B cell (primary cell): ENCODE measurements around the gene SMIM14. TPM values are rescaled to one million over a fixed set of nuclear protein-coding genes. Genes with fewer than 3 reads are reported as not detected.
A peak's percentile ranks its signal among the peaks of the same experiment; 100 is the strongest.

Experiments used
- ATAC-seq: fragments of 200-7000 bp; cut with Tn5 transposase; one replicate; pipeline ENCODE4 v1.10.0; 2021; ENCODE audit warnings: low read depth, mild to moderate bottlenecking, moderate number of reproducible peaks, moderate library complexity
- CTCF ChIA-PET: fragments of 350-600 bp; sonication (Branson Sonifier 250); formaldehyde crosslinking; loops from one replicate; lab custom pipeline; 2021; ENCODE audit warnings: antibody characterized with exemption, inconsistent platforms; lab: Charles Lee
- POLR2A ChIA-PET: fragments of 350-600 bp; sonication (Branson Sonifier 250); formaldehyde crosslinking; loops from one replicate; lab custom pipeline; 2021; ENCODE audit warnings: antibody characterized with exemption; lab: Charles Lee
- DNase-seq: peaks from one replicate; pipeline ENCODE4 v3.0.0; 2013
- H2AFZ ChIP-seq: 2 replicates; pipeline ENCODE4 v1.6.1; 2012; ENCODE audit warnings: mild to moderate bottlenecking, low read depth, low read length; ENCODE audit not compliant: insufficient read depth, poor library complexity, severe bottlenecking
- H3K27ac ChIP-seq, 2 donors: 1 replicate in 1 of 2; 2 replicates in 1 of 2; pipeline ENCODE4 v1.5.1; 2012 to 2013; ENCODE audit warnings: low read length in 2 of 2, mild to moderate bottlenecking in 2 of 2, moderate library complexity in 1 of 2
- H3K27me3 ChIP-seq, 4 experiments: fragments of 200-600 bp in 1 of 4; sonication (generic) in 1 of 4; replicated peaks in 1 of 4; 1 replicate in 2 of 4; 2 replicates in 2 of 4; pipeline versions ENCODE4 v1.6.1 to v1.7.0; 2013 to 2016; ENCODE audit warnings: low read length in 3 of 4, mild to moderate bottlenecking in 2 of 4, mixed read lengths in 1 of 4, moderate library complexity in 1 of 4; ENCODE audit not compliant: insufficient read depth in 4 of 4, control insufficient read depth in 3 of 4; ENCODE audit errors: control extremely low read depth in 1 of 4
- H3K36me3 ChIP-seq, 2 experiments: replicated peaks in 1 of 2; 1 replicate in 1 of 2; 2 replicates in 1 of 2; pipeline versions ENCODE4 v1.6.1 to v1.7.1; 2013; ENCODE audit warnings: low read length in 1 of 2; ENCODE audit not compliant: insufficient read depth in 2 of 2, control insufficient read depth in 1 of 2; ENCODE audit errors: control extremely low read depth in 1 of 2, extremely low read depth in 1 of 2
- H3K4me1 ChIP-seq, 2 donors: fragments of 200-600 bp in 1 of 2; sonication (generic) in 1 of 2; 1 replicate in 1 of 2; 2 replicates in 1 of 2; pipeline versions ENCODE4 v1.5.1 to v1.6.1; 2013 to 2017; ENCODE audit warnings: low read length in 2 of 2; ENCODE audit not compliant: control insufficient read depth in 2 of 2, insufficient read depth in 2 of 2
- H3K4me2 ChIP-seq: replicated peaks from 2 replicates; pipeline ENCODE3; 2012; ENCODE audit warnings: mild to moderate bottlenecking, low read depth, low read length; ENCODE audit not compliant: poor library complexity, severe bottlenecking
- H3K4me3 ChIP-seq, 5 experiments: fragments of 200-600 bp in 1 of 5; sonication (generic) in 1 of 5; 1 replicate in 3 of 5; 2 replicates in 2 of 5; pipeline versions ENCODE4 v1.5.1 to v1.7.0; 2011 to 2016; ENCODE audit warnings: low read length in 4 of 5, mild to moderate bottlenecking in 4 of 5, low read depth in 2 of 5, control low read depth in 1 of 5, moderate library complexity in 1 of 5; ENCODE audit not compliant: insufficient read depth in 1 of 5; ENCODE audit errors: control extremely low read depth in 1 of 5, extremely low read depth in 1 of 5
- H3K79me2 ChIP-seq: fragments of 200-600 bp; sonication (generic); one replicate; pipeline ENCODE4 v1.6.0; 2016; ENCODE audit warnings: low read length; ENCODE audit not compliant: control insufficient read depth, insufficient read depth
- H3K9ac ChIP-seq: fragments of 200-600 bp; sonication (generic); 2 replicates; pipeline ENCODE4 v1.6.1; 2017; ENCODE audit warnings: mild to moderate bottlenecking, low read length, moderate library complexity
- H3K9me3 ChIP-seq, 3 donors: one replicate each; pipeline versions ENCODE4 v1.6.1 to v1.7.1; 2013; ENCODE audit warnings: low read length in 2 of 3; ENCODE audit not compliant: control insufficient read depth in 2 of 3, insufficient read depth in 1 of 3; ENCODE audit errors: control extremely low read depth in 1 of 3
- H4K20me1 ChIP-seq: 2 replicates; pipeline ENCODE4 v1.6.0; 2012; ENCODE audit warnings: mild to moderate bottlenecking, low read length; ENCODE audit not compliant: insufficient read depth, control insufficient read depth, poor library complexity, severe bottlenecking
- H3K27ac Mint-ChIP-seq: one replicate; pipeline ENCODE4 v1.8.0; 2021; ENCODE audit warnings: mixed read lengths
- H3K27me3 Mint-ChIP-seq: one replicate; pipeline ENCODE4 v1.8.0; 2021; ENCODE audit warnings: mixed read lengths
- H3K4me1 Mint-ChIP-seq: one replicate; pipeline ENCODE4 v1.8.0; 2021; ENCODE audit warnings: mixed read lengths
- H3K4me3 Mint-ChIP-seq: one replicate; pipeline ENCODE4 v1.8.0; 2021; ENCODE audit warnings: mixed read lengths
- H3K9me3 Mint-ChIP-seq: one replicate; pipeline ENCODE4 v1.8.0; 2022; ENCODE audit warnings: mixed read lengths; ENCODE audit not compliant: insufficient read depth
- EZH2 ChIP-seq: IDR thresholded peaks from 2 replicates; pipeline ENCODE4 v1.6.1; 2012; ENCODE audit warnings: borderline replicate concordance, low read depth, mild to moderate bottlenecking, moderate library complexity, low read length; ENCODE audit not compliant: insufficient read depth, poor library complexity, severe bottlenecking
- WGBS: methylation state at CpG from one replicate; pipeline ENCODE4 v1.1.5; 2013; ENCODE audit warnings: missing lambda C conversion rate; ENCODE audit not compliant: insufficient coverage; 5-methylcytosine and 5-hydroxymethylcytosine counted together
- intact Hi-C: fragments of 100-400 bp; cut with micrococcal nuclease; formaldehyde crosslinking; loops from one replicate; pipeline ENCODE4 v1.10.0; 2022
- polyA plus RNA-seq: library from polyadenylated mRNA; depleted of rRNA; stranded (reverse); fragments of >200 nt; gene quantifications from 2 replicates; pipeline ENCODE4 v1.2.3, GENCODE V29; 2012
- total RNA-seq, 2 donors: library from RNA; stranded (reverse); fragments of 120-200 nt in 1 of 2; gene quantifications; 1 replicate in 1 of 2; 2 replicates in 1 of 2; pipeline versions ENCODE4 v1.2.3 to v1.2.4, GENCODE V29; 2013 to 2022
- TF ChIP-seq, protein P1 (sequence below): fragments of 200-600 bp; IDR thresholded peaks from one replicate; pipeline ENCODE4 v1.8.0; 2022; ENCODE audit warnings: antibody characterized with exemption, mild to moderate bottlenecking

The SMIM14 gene
- total and polyA plus RNA-seq, 2 donors (not counting 1 experiment from before 2014, with no cell fraction given) = 38.9 to 56.0 TPM

DNA sequence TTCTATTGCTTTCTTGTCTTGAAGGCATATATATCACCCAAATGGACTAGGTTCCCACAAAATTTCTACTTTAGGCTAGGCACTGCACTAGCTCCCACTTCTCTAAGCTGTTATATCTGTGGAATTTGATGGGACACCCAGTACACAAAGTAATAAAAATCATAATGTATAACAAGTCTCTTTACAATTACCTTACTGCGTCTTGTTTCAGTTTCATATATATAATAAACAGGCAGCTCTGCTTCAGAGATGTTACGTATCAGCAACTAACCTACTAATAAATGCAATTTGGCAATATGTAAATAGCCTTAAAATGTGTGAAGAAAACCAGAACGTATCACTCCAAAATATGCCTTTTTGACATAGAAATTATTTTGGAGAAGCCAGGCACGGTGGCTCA lies 69.5 kb downstream of the SMIM14 start:
- H3K79me2 ChIP-seq = peaks cover 69% of the 10 kb centered on the region
- Mint-ChIP-seq H3K9me3 (peaks cover 5% of the 10 kb centered on the region), H3K27ac (peak overlapping the region; percentile 83), H3K4me1 (peaks cover 32% of the 10 kb centered on the region), H3K4me3 (peak overlapping the region; percentile 83), H3K27me3 (no peaks in the 10 kb centered on the region)
- H2AFZ ChIP-seq = no peak overlapping the region
- peak overlapping the region; percentile 44 to 75 for H3K27ac ChIP-seq
- intact Hi-C loops = loop anchor here (1.0 to 2.0 kb wide), 2 partner anchors 42 to 70 kb away; partner anchors contain the start of gene UGDH
- H3K4me1 ChIP-seq = peaks cover 10 to 18% of the 10 kb centered on the region in 2 donors
- peak overlapping the region; percentile 63 for H3K4me2 ChIP-seq
- ATAC-seq = peak; percentile 33
- H3K9ac ChIP-seq = peak overlapping the region; percentile 33
- POLR2A ChIA-PET = interaction anchor here (1.7 kb wide), 1 partner anchor 69 kb away, joined by 6 read pairs; the partner anchor contains the start of gene SMIM14
- DNase-seq = peak; percentile 22
- TF ChIP-seq EZH2 = no peak
- TF ChIP-seq, protein P1, sequence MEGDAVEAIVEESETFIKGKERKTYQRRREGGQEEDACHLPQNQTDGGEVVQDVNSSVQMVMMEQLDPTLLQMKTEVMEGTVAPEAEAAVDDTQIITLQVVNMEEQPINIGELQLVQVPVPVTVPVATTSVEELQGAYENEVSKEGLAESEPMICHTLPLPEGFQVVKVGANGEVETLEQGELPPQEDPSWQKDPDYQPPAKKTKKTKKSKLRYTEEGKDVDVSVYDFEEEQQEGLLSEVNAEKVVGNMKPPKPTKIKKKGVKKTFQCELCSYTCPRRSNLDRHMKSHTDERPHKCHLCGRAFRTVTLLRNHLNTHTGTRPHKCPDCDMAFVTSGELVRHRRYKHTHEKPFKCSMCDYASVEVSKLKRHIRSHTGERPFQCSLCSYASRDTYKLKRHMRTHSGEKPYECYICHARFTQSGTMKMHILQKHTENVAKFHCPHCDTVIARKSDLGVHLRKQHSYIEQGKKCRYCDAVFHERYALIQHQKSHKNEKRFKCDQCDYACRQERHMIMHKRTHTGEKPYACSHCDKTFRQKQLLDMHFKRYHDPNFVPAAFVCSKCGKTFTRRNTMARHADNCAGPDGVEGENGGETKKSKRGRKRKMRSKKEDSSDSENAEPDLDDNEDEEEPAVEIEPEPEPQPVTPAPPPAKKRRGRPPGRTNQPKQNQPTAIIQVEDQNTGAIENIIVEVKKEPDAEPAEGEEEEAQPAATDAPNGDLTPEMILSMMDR = no peak
- H3K36me3 ChIP-seq = peaks cover 9 to 34% of the 10 kb centered on the region in 2 experiments
- H3K4me3 ChIP-seq = peak overlapping the region in 4 of 5 experiments; percentile 0 to 19 (median 4)
- 67% methylated on average over 1 of the region's 4 CpGs for WGBS
- H3K27me3 ChIP-seq = no peaks in the 10 kb centered on the region
- CTCF ChIA-PET = interaction anchor here (0.9 to 1.7 kb wide), 4 partner anchors 13 to 189 kb away, joined by 3 to 6 read pairs (median 3); partner anchors contain the start of gene SMIM14
- H3K9me3 ChIP-seq = peaks cover 0 to 2% (median 0%) of the 10 kb centered on the region in 3 donors
- H4K20me1 ChIP-seq = peaks cover 4% of the 10 kb centered on the region

- Histone ChIP-seq H3K4me3 (peak overlapping the region in 4 of 5 experiments; percentile 0 to 19 (median 4)), H3K4me1 (peaks cover 10 to 16% of the 10 kb centered on the region in 2 donors), H3K9ac (peak overlapping the region; percentile 33), H3K79me2 (peaks cover 69% of the 10 kb centered on the region), H3K36me3 (peaks cover 11 to 39% of the 10 kb centered on the region in 2 experiments), H3K27ac (peak overlapping the region; percentile 7 to 75), H3K4me2 (peak overlapping the region; percentile 63), H4K20me1 (peaks cover 4% of the 10 kb centered on the region), H2AFZ (no peak overlapping the region), H3K27me3 (no peaks in the 10 kb centered on the region), H3K9me3 (peaks cover 0 to 2% (median 0%) of the 10 kb centered on the region in 3 donors)
- no peak for TF ChIP-seq EZH2
- peak; percentile 55 for DNase-seq
- Mint-ChIP-seq H3K27ac (peak overlapping the region; percentile 83), H3K4me3 (peak overlapping the region; percentile 83), H3K4me1 (peaks cover 32% of the 10 kb centered on the region), H3K27me3 (no peaks in the 10 kb centered on the region), H3K9me3 (peaks cover 5% of the 10 kb centered on the region)
- ChIA-PET CTCF (interaction anchor here (1.3 to 1.7 kb wide), 3 partner anchors 12 to 99 kb away, joined by 3 to 6 read pairs (median 3); partner anchors contain the start of gene SMIM14), POLR2A (interaction anchor here (1.7 kb wide), 1 partner anchor 70 kb away, joined by 6 read pairs; the partner anchor contains the start of gene SMIM14)
- peak; percentile 67 for ATAC-seq
- intact Hi-C loops = loop anchor here (1.0 to 2.0 kb wide), 2 partner anchors 42 to 70 kb away; partner anchors contain the start of gene UGDH
- WGBS = no CpG with 5 or more reads among the region's 3 CpGs
Measured at GRCh38 chr4:39568805-39569204, 69.9 kb downstream of the SMIM14 start.
